ENCODE results near the gene SMPX. TPM values are rescaled to one million over a fixed set of nuclear protein-coding genes. Genes with fewer than 3 reads are reported as not detected.
"Not testable (repeated sequence)": the region's sequence is repeated elsewhere in the genome, so short reads cannot be mapped to it uniquely, and the experiment has no call there.

SMPX gene
- total RNA-seq, 1 donor from 2014 or later = not detected

- H3K36me3 ChIP-seq (ENCODE audit: control insufficient read depth, insufficient read depth, low read length) = no peaks in the 10 kb centered on the region
- FAIRE-seq = peak; percentile 13
- TF ChIP-seq, protein P1, sequence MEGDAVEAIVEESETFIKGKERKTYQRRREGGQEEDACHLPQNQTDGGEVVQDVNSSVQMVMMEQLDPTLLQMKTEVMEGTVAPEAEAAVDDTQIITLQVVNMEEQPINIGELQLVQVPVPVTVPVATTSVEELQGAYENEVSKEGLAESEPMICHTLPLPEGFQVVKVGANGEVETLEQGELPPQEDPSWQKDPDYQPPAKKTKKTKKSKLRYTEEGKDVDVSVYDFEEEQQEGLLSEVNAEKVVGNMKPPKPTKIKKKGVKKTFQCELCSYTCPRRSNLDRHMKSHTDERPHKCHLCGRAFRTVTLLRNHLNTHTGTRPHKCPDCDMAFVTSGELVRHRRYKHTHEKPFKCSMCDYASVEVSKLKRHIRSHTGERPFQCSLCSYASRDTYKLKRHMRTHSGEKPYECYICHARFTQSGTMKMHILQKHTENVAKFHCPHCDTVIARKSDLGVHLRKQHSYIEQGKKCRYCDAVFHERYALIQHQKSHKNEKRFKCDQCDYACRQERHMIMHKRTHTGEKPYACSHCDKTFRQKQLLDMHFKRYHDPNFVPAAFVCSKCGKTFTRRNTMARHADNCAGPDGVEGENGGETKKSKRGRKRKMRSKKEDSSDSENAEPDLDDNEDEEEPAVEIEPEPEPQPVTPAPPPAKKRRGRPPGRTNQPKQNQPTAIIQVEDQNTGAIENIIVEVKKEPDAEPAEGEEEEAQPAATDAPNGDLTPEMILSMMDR (IDR thresholded peaks at IDR 0.05; ENCODE audit: insufficient read depth, low read length, severe bottlenecking) = no peak
Observed at GRCh38 chrX:21798677-21799219, 40.8 kb upstream of the SMPX start.

DNA sequence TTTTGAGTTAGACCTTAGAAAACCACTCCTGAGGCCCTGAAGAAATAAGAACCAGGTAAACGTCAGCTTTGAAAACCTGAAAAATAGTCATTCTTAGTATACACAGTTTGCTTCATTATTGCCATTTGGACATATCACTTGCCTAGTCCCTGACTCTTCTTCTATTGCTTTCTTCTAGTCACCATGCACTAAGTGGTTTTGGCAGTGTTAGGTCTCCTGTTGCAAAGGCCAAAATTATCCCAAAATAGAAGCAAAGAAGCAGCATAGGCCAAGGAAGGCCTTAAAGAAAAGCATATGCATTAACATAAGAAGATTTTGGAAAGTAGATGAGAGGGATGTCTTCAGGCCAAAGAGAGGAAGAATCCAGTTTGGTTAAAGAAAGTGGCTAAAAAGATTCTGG lies 24.1 kb upstream of the SMPX start:
- H3K4me3 ChIP-seq (ENCODE audit: low read depth, low read length) = no peak overlapping the region
- H3K27me3 ChIP-seq (ENCODE audit: control insufficient read depth, insufficient read depth, low read length) = no peaks in the 10 kb centered on the region
- TF ChIP-seq, protein P1 (IDR thresholded peaks at IDR 0.05; ENCODE audit: insufficient read depth, low read length, severe bottlenecking) = no peak
- no peaks in the 10 kb centered on the region for H3K36me3 ChIP-seq (ENCODE audit: control insufficient read depth, insufficient read depth, low read length)
- FAIRE-seq = no peak
- DNase-seq (ENCODE audit: low read depth) = no peak

More at GRCh38 chrX:21798677-21799219, 40.8 kb upstream of the SMPX start:
- Histone ChIP-seq H3K4me3 (ENCODE audit: low read depth, low read length) (no peak overlapping the region), H3K27me3 (ENCODE audit: control insufficient read depth, insufficient read depth, low read length) (no peaks in the 10 kb centered on the region)
- DNase-seq (ENCODE audit: low read depth) = peak; percentile 81

DNA sequence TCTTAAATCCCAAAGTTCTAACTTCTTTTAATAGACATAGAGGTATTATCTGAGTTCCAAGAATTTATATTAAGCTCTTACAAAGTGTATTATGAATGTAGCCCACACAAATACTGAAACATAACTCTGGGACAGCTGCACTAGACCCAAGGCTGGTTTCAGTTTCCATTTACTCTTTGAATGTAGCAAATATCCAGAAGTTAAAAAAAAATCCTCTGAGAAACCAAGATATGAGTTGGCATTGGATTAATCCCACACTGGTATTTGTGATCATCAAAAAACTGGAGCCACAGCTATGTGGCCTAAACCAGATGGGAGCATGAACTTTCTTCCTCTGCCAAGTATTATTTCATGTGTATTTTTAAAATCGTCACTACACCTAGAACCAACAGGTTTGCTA lies 23.6 kb upstream of the SMPX start:
- no peaks in the 10 kb centered on the region for H3K36me3 ChIP-seq (ENCODE audit: control insufficient read depth, insufficient read depth, low read length)
- no peak overlapping the region for H3K4me3 ChIP-seq (ENCODE audit: low read depth, low read length)
- H3K27me3 ChIP-seq (ENCODE audit: control insufficient read depth, insufficient read depth, low read length) = no peaks in the 10 kb centered on the region
- no peak for FAIRE-seq
- DNase-seq (ENCODE audit: low read depth) = no peak
- TF ChIP-seq, protein P1 (IDR thresholded peaks at IDR 0.05; ENCODE audit: insufficient read depth, low read length, severe bottlenecking) = no peak

DNA sequence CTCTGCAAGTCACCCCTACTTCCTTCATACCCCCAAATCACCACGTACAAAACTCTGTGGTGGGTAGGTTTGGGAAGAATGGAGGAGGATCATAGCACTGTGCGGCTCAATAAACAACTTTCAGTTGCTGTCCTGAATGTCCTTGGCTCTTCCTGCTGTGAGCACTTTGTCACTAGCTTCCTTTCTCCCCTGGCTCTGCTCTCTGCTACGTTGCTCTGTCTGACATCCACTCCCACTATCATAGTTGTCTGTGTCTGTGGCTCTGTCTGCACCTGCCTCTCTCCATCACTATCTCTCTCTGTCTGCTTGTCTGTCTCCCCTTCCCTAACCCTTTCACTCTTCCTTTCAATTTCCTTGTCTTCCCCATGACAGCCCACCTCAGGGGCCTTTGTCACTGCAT lies 21.2 kb upstream of the SMPX start:
- no peak for DNase-seq (ENCODE audit: low read depth)
- FAIRE-seq = peak; percentile 43
- TF ChIP-seq, protein P1 (IDR thresholded peaks at IDR 0.05; ENCODE audit: insufficient read depth, low read length, severe bottlenecking) = no peak

DNA sequence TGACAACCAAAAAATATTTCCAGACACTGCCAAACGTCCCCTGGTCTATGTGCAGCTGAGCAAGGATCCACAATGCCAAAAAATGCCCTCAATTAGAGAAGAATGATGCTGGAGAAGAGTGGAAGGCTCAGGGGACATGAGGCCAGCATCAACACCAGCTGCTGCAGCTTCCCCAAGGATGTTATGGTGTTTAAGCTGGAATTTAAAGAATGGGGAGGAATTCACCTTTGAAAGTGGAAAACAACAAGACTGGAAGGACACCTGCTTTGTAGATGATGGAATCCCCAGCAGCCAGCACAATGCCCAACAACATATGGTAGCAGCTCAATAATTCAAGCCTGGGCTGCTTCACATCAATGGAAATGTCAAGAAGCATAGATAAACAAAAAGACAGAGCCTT lies 20.3 kb upstream of the SMPX start:
- TF ChIP-seq, protein P1 (IDR thresholded peaks at IDR 0.05; ENCODE audit: insufficient read depth, low read length, severe bottlenecking) = no peak
- no peak for FAIRE-seq

More for the DNA sequence above, 21.2 kb upstream of the SMPX start:
- Histone ChIP-seq H3K27me3 (ENCODE audit: control insufficient read depth, insufficient read depth, low read length) (no peaks in the 10 kb centered on the region), H3K36me3 (ENCODE audit: control insufficient read depth, insufficient read depth, low read length) (no peaks in the 10 kb centered on the region), H3K4me3 (ENCODE audit: low read depth, low read length) (no peak overlapping the region)

GRCh38 chrX:21775128-21775527 lies 17.2 kb upstream of the SMPX start:
- H3K4me3 ChIP-seq (ENCODE audit: low read depth, low read length); H3K27me3 ChIP-seq (ENCODE audit: control insufficient read depth, insufficient read depth, low read length); H3K36me3 ChIP-seq (ENCODE audit: control insufficient read depth, insufficient read depth, low read length); DNase-seq (ENCODE audit: low read depth); FAIRE-seq: not testable (repeated sequence)

More for the DNA sequence above, 20.3 kb upstream of the SMPX start:
- Histone ChIP-seq H3K36me3 (ENCODE audit: control insufficient read depth, insufficient read depth, low read length) (no peaks in the 10 kb centered on the region), H3K27me3 (ENCODE audit: control insufficient read depth, insufficient read depth, low read length) (no peaks in the 10 kb centered on the region), H3K4me3 (ENCODE audit: low read depth, low read length) (no peak overlapping the region)
- no peak for DNase-seq (ENCODE audit: low read depth)

- FAIRE-seq; H3K4me3 ChIP-seq (ENCODE audit: low read depth, low read length); H3K27me3 ChIP-seq (ENCODE audit: control insufficient read depth, insufficient read depth, low read length); DNase-seq (ENCODE audit: low read depth); H3K36me3 ChIP-seq (ENCODE audit: control insufficient read depth, insufficient read depth, low read length): not testable (repeated sequence)
Observed at GRCh38 chrX:21773036-21773435, 15.1 kb upstream of the SMPX start.

Measured in bronchial epithelial cell (primary cell).